Measurements from ENCODE around the gene RAD23B. TPM values are rescaled to one million over a fixed set of nuclear protein-coding genes. Genes with fewer than 3 reads are reported as not detected.

RAD23B gene
- total RNA-seq, 4 donors from 2014 or later, result 45.7 to 57.4 (median 50.5) TPM

GRCh38 chr9:107242073-107243030 is 40.7 kb upstream of the RAD23B start:
- Histone ChIP-seq H3K9me3 (no peaks in the 10 kb centered on the region), H3K27me3 (no peaks in the 10 kb centered on the region), H3K27ac (no peak overlapping the region), H3K4me1 (no peaks in the 10 kb centered on the region), H3K4me3 (no peak overlapping the region), H3K36me3 (no peaks in the 10 kb centered on the region)
- no peak for TF ChIP-seq POLR2A (IDR thresholded peaks at IDR 0.05)
- TF ChIP-seq, protein P1, sequence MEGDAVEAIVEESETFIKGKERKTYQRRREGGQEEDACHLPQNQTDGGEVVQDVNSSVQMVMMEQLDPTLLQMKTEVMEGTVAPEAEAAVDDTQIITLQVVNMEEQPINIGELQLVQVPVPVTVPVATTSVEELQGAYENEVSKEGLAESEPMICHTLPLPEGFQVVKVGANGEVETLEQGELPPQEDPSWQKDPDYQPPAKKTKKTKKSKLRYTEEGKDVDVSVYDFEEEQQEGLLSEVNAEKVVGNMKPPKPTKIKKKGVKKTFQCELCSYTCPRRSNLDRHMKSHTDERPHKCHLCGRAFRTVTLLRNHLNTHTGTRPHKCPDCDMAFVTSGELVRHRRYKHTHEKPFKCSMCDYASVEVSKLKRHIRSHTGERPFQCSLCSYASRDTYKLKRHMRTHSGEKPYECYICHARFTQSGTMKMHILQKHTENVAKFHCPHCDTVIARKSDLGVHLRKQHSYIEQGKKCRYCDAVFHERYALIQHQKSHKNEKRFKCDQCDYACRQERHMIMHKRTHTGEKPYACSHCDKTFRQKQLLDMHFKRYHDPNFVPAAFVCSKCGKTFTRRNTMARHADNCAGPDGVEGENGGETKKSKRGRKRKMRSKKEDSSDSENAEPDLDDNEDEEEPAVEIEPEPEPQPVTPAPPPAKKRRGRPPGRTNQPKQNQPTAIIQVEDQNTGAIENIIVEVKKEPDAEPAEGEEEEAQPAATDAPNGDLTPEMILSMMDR (IDR thresholded peaks at IDR 0.05), result no peak
- no peak for DNase-seq

DNA sequence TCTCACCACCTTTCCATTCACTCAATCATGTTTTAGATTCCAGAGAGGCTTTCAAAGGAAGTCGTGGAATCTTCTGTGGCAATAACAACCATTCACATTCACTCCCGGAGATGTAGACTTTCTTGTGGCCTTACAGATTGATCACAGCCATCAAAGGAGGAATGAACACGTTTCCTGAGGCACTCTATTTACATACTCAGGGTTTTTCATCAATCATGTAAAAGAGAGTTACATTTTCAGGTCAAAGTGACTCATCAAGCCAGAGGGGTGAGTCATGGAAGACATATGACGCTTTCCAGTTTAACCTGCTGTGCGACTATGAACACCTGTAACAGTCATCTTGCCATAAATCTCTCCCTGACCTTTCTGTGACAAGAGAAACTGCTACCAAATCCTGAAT is 39.3 kb upstream of the RAD23B start:
- peak overlapping the region in 1 of 4 donors; percentile 40 for H3K27ac ChIP-seq

DNA sequence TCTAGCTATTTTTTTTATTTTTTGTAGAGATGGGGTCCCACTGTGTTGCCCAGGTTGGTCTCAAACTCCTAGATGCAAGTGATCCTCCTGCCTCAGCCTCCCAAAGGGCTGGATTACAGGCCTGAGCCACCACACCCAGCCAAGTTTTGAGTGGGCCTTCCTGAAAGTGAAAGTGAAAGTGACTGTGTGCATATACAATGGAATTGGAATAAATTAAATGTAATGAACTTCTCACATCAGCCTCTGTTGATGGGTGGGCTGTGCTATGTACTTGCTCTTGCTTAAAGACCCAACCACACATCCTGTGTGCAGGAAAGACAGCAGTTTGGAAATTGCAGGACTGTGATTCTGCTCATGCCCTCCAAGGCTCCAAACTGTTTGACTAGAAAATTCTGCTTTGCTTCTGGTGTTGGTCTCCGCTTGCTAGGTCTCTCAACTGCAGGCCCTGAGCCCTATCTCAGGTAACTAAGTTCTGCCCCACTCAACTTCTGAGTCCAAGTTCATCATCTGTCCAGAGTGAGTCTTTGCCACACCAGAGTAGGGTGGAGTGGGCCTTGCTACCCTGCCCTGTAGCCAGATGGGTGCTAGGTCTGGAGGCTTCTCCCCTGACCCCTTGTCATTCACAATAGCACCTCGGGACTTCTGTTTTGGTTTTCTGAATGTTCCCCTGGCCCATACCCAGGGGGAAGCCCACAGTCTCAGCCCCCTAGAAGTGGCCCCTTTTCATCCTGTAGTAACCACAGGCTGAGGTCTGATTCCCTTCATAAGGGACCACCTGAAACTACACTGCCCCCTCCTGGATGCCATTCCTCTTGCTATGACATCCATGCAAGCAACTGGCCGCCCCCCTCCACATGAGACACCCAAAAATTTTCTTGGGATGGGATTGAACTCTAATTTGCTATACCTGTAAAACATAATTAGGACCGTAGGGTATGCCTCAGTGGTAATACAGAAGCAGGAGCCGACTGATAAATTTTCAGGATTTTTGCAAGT is 36.5 kb upstream of the RAD23B start:
- no peaks in the 10 kb centered on the region for H3K4me1 ChIP-seq
- no peak for DNase-seq
- TF ChIP-seq, protein P1 (IDR thresholded peaks at IDR 0.05), result no peak
- TF ChIP-seq POLR2A (IDR thresholded peaks at IDR 0.05), result no peak
- H3K9me3 ChIP-seq, result no peaks in the 10 kb centered on the region
- no peak overlapping the region for H3K27ac ChIP-seq
- H3K27me3 ChIP-seq, result no peaks in the 10 kb centered on the region
- no peaks in the 10 kb centered on the region for H3K36me3 ChIP-seq
- no peak overlapping the region for H3K4me3 ChIP-seq

More for the DNA sequence above, 39.3 kb upstream of the RAD23B start:
- no peak overlapping the region for H3K4me3 ChIP-seq
- DNase-seq, result peak in 1 of 3 donors; percentile 83
- TF ChIP-seq, protein P1 (IDR thresholded peaks at IDR 0.05), result no peak
- no peak for TF ChIP-seq POLR2A (IDR thresholded peaks at IDR 0.05)
- H3K4me1 ChIP-seq, result no peaks in the 10 kb centered on the region
- H3K27me3 ChIP-seq, result no peaks in the 10 kb centered on the region
- no peaks in the 10 kb centered on the region for H3K9me3 ChIP-seq
- H3K36me3 ChIP-seq, result no peaks in the 10 kb centered on the region

GRCh38 chr9:107248714-107249113 is 34.4 kb upstream of the RAD23B start:
- H3K4me1 ChIP-seq, result no peaks in the 10 kb centered on the region
- TF ChIP-seq, protein P1 (IDR thresholded peaks at IDR 0.05), result no peak
- TF ChIP-seq POLR2A (IDR thresholded peaks at IDR 0.05), result no peak
- H3K4me3 ChIP-seq, result no peak overlapping the region
- H3K9me3 ChIP-seq, result no peaks in the 10 kb centered on the region
- H3K27ac ChIP-seq, result no peak overlapping the region
- H3K27me3 ChIP-seq, result no peaks in the 10 kb centered on the region
- no peak for DNase-seq
- no peaks in the 10 kb centered on the region for H3K36me3 ChIP-seq

GRCh38 chr9:107249131-107249533 is 33.9 kb upstream of the RAD23B start:
- TF ChIP-seq, protein P1 (IDR thresholded peaks at IDR 0.05), result no peak
- no peak for TF ChIP-seq POLR2A (IDR thresholded peaks at IDR 0.05)
- no peaks in the 10 kb centered on the region for H3K27me3 ChIP-seq
- H3K4me3 ChIP-seq, result no peak overlapping the region
- DNase-seq, result no peak
- no peak overlapping the region for H3K27ac ChIP-seq
- H3K4me1 ChIP-seq, result no peaks in the 10 kb centered on the region
- H3K9me3 ChIP-seq, result no peaks in the 10 kb centered on the region
- H3K36me3 ChIP-seq, result no peaks in the 10 kb centered on the region

All from Peyer's patch (tissue), 4 donors.